IPS-20b (cell line): ENCODE measurements around the gene BCS1L.
"Not testable (repeated sequence)": the region's sequence is repeated elsewhere in the genome, so short reads cannot be mapped to it uniquely, and the experiment has no call there.

Experiments used
- H3K27ac ChIP-seq: one replicate; pipeline ENCODE4 v1.5.1; 2013; ENCODE audit warnings: low read length
- H3K27me3 ChIP-seq: 2 replicates; pipeline ENCODE4 v1.6.1; 2013; ENCODE audit warnings: mild to moderate bottlenecking, low read length, inconsistent platforms; ENCODE audit not compliant: insufficient read depth
- H3K36me3 ChIP-seq: 2 replicates; pipeline ENCODE4 v1.6.1; 2013; ENCODE audit warnings: low read depth, mild to moderate bottlenecking, inconsistent platforms, low read length, moderate library complexity; ENCODE audit not compliant: insufficient read depth
- H3K4me1 ChIP-seq: 2 replicates; pipeline ENCODE4 v1.6.1; 2013; ENCODE audit warnings: mild to moderate bottlenecking, control low read depth, inconsistent platforms, low read length, moderate library complexity; ENCODE audit not compliant: insufficient read depth
- H3K4me3 ChIP-seq: 2 replicates; pipeline ENCODE4 v1.5.1; 2013; ENCODE audit warnings: mild to moderate bottlenecking, low read length, inconsistent platforms
- H3K9ac ChIP-seq: 2 replicates; pipeline ENCODE4 v1.6.1; 2013; ENCODE audit warnings: low read depth, mild to moderate bottlenecking, inconsistent platforms, low read length, moderate library complexity
- H3K9me3 ChIP-seq: 2 replicates; pipeline ENCODE4 v1.6.1; 2013; ENCODE audit warnings: mild to moderate bottlenecking, low read depth, low read length, inconsistent platforms; ENCODE audit not compliant: insufficient read depth

Gene BCS1L

GRCh38 chr2:218663901-218664300 lies 4.4 kb downstream of the BCS1L start:
- Histone ChIP-seq H3K9me3 (no peaks in the 10 kb centered on the region), H3K4me3 (no peak overlapping the region), H3K4me1 (no peaks in the 10 kb centered on the region), H3K27ac (no peak overlapping the region), H3K36me3 (peaks cover 74% of the 10 kb centered on the region), H3K27me3 (no peaks in the 10 kb centered on the region), H3K9ac (no peak overlapping the region)

GRCh38 chr2:218664653-218665052 lies 5.2 kb downstream of the BCS1L start:
- no peak overlapping the region for H3K27ac ChIP-seq
- no peak overlapping the region for H3K4me3 ChIP-seq
- no peaks in the 10 kb centered on the region for H3K27me3 ChIP-seq
- no peaks in the 10 kb centered on the region for H3K4me1 ChIP-seq
- H3K36me3 ChIP-seq = peaks cover 74% of the 10 kb centered on the region
- no peaks in the 10 kb centered on the region for H3K9me3 ChIP-seq
- no peak overlapping the region for H3K9ac ChIP-seq

- peak overlapping the region; percentile 59 for H3K27ac ChIP-seq
- no peaks in the 10 kb centered on the region for H3K9me3 ChIP-seq
- no peaks in the 10 kb centered on the region for H3K27me3 ChIP-seq
- H3K4me1 ChIP-seq = peaks cover 4% of the 10 kb centered on the region; the same call in 1 of the 2 replicates
- peak overlapping the region; percentile 81 for H3K9ac ChIP-seq
- peaks cover 29% of the 10 kb centered on the region for H3K36me3 ChIP-seq
- H3K4me3 ChIP-seq = peak overlapping the region; percentile 92
These were observed 11.7 kb downstream of the BCS1L start for GRCh38 chr2:218671097-218671653.

GRCh38 chr2:218671654-218672566 lies 12.4 kb downstream of the BCS1L start, which contains the start of the genes RNF25 and STK36:
RNF25 (minus strand) TSS chr2:218672002; CDS start chr2:218671970, 32 bp downstream.
STK36 (plus strand) TSS chr2:218672086; CDS start chr2:218672830, 744 bp downstream.
- peaks cover 4% of the 10 kb centered on the region; the same call in 1 of the 2 replicates for H3K4me1 ChIP-seq
- H3K9ac ChIP-seq = peak within 1 kb of the TSS; percentile 81
- no peaks in the 10 kb centered on the region for H3K27me3 ChIP-seq
- H3K4me3 ChIP-seq = peak within 1 kb of the TSS; percentile 92
- no peaks in the 10 kb centered on the region for H3K9me3 ChIP-seq
- H3K27ac ChIP-seq = peak within 1 kb of the TSS; percentile 59
- peaks cover 25% of the 10 kb centered on the region for H3K36me3 ChIP-seq

GRCh38 chr2:218679119-218679518 lies 19.6 kb downstream of the BCS1L start:
- no peaks in the 10 kb centered on the region for H3K4me1 ChIP-seq
- no peak overlapping the region for H3K27ac ChIP-seq
- H3K4me3 ChIP-seq = no peak overlapping the region
- H3K9ac ChIP-seq = no peak overlapping the region
- no peaks in the 10 kb centered on the region for H3K9me3 ChIP-seq
- H3K27me3 ChIP-seq = no peaks in the 10 kb centered on the region
- H3K36me3 ChIP-seq = peaks cover 49% of the 10 kb centered on the region

- no peaks in the 10 kb centered on the region for H3K9me3 ChIP-seq
- peaks cover 54% of the 10 kb centered on the region for H3K36me3 ChIP-seq
- no peak overlapping the region for H3K9ac ChIP-seq
- no peaks in the 10 kb centered on the region for H3K27me3 ChIP-seq
- no peaks in the 10 kb centered on the region for H3K4me1 ChIP-seq
- no peak overlapping the region for H3K4me3 ChIP-seq
- H3K27ac ChIP-seq = no peak overlapping the region
These were observed 20.6 kb downstream of the BCS1L start for GRCh38 chr2:218680061-218680460.

GRCh38 chr2:218687400-218688060 lies 28.0 kb downstream of the BCS1L start:
- not testable (repeated sequence) for H3K9ac ChIP-seq, H3K27ac ChIP-seq, H3K4me1 ChIP-seq, H3K9me3 ChIP-seq, H3K4me3 ChIP-seq, H3K27me3 ChIP-seq
- peaks cover 57% of the 10 kb centered on the region for H3K36me3 ChIP-seq

- Histone ChIP-seq H3K36me3 (peaks cover 67% of the 10 kb centered on the region), H3K27ac (no peak overlapping the region), H3K4me3 (no peak overlapping the region)
These were observed 31.8 kb downstream of the BCS1L start for GRCh38 chr2:218691234-218691633.

GRCh38 chr2:218694405-218695145 lies 35.1 kb downstream of the BCS1L start:
- no peak overlapping the region for H3K4me3 ChIP-seq
- H3K4me1 ChIP-seq = no peaks in the 10 kb centered on the region
- H3K27ac ChIP-seq = no peak overlapping the region
- no peaks in the 10 kb centered on the region for H3K9me3 ChIP-seq
- H3K27me3 ChIP-seq = no peaks in the 10 kb centered on the region
- no peak overlapping the region for H3K9ac ChIP-seq
- peaks cover 81% of the 10 kb centered on the region for H3K36me3 ChIP-seq

More at GRCh38 chr2:218691234-218691633, 31.8 kb downstream of the BCS1L start:
- H3K9me3 ChIP-seq = no peaks in the 10 kb centered on the region
- H3K9ac ChIP-seq = no peak overlapping the region
- H3K4me1 ChIP-seq = no peaks in the 10 kb centered on the region
- no peaks in the 10 kb centered on the region for H3K27me3 ChIP-seq

GRCh38 chr2:218698885-218699284 lies 39.4 kb downstream of the BCS1L start:
- no peak overlapping the region for H3K4me3 ChIP-seq
- no peaks in the 10 kb centered on the region; the same call in 1 of the 2 replicates for H3K4me1 ChIP-seq
- H3K27ac ChIP-seq = no peak overlapping the region
- H3K36me3 ChIP-seq = peaks cover 63% of the 10 kb centered on the region
- no peaks in the 10 kb centered on the region for H3K9me3 ChIP-seq
- no peak overlapping the region for H3K9ac ChIP-seq
- H3K27me3 ChIP-seq = no peaks in the 10 kb centered on the region

- Histone ChIP-seq H3K36me3 (peaks cover 44% of the 10 kb centered on the region), H3K9ac (no peak overlapping the region), H3K9me3 (no peaks in the 10 kb centered on the region), H3K4me1 (no peaks in the 10 kb centered on the region; the same call in 1 of the 2 replicates), H3K27me3 (no peaks in the 10 kb centered on the region), H3K4me3 (no peak overlapping the region), H3K27ac (no peak overlapping the region)
These were observed 42.3 kb downstream of the BCS1L start for GRCh38 chr2:218701806-218702205.
